Kidney (tissue), 14 donors: Measurements from ENCODE around the gene SUCNR1. TPM values are rescaled to one million over a fixed set of nuclear protein-coding genes. Genes with fewer than 3 reads are reported as not detected.
A peak's percentile ranks its signal among the peaks of the same experiment; 100 is the strongest.

Experiments used
- DNase-seq, 5 donors: peaks; one replicate each; pipeline ENCODE4 v3.0.0-alpha.2; 2013 to 2020
- FAIRE-seq: peaks from 2 replicates; lab custom pipeline; 2012; peaks lifted over from hg19 to GRCh38; lab: Jason Lieb, UNC
- H3K27ac ChIP-seq, 2 donors: one replicate each; pipeline ENCODE4 v1.7.0; 2013; ENCODE audit warnings: low read depth in 2 of 2, low read length in 2 of 2, inconsistent platforms in 1 of 2
- H3K27me3 ChIP-seq: one replicate; pipeline ENCODE4 v1.7.1; 2013; ENCODE audit warnings: low read length, inconsistent platforms; ENCODE audit not compliant: control insufficient read depth, insufficient read depth
- H3K36me3 ChIP-seq, 3 donors: one replicate each; pipeline versions ENCODE4 v1.7.0 to v1.7.1; 2013; ENCODE audit warnings: low read length in 3 of 3, control low read depth in 1 of 3, inconsistent platforms in 1 of 3; ENCODE audit not compliant: insufficient read depth in 3 of 3, control insufficient read depth in 2 of 3
- H3K4me1 ChIP-seq, 3 donors: one replicate each; pipeline versions ENCODE4 v1.7.0 to v1.7.1; 2013; ENCODE audit warnings: low read length in 3 of 3, inconsistent platforms in 1 of 3, low read depth in 1 of 3; ENCODE audit not compliant: control insufficient read depth in 2 of 3, insufficient read depth in 2 of 3
- H3K4me3 ChIP-seq, 3 donors: one replicate each; pipeline versions ENCODE4 v1.7.0 to v1.8.1; 2013; ENCODE audit warnings: low read length in 3 of 3, control low read depth in 1 of 3, inconsistent platforms in 1 of 3
- H3K9ac ChIP-seq, 3 donors: one replicate each; pipeline versions ENCODE4 v1.7.0 to v1.7.1; 2013; ENCODE audit warnings: low read length in 3 of 3, control low read depth in 1 of 3, inconsistent platforms in 1 of 3
- H3K9me3 ChIP-seq, 3 donors: one replicate each; pipeline versions ENCODE4 v1.7.0 to v1.7.1; 2013; ENCODE audit warnings: low read length in 3 of 3, control low read depth in 1 of 3, inconsistent platforms in 1 of 3; ENCODE audit not compliant: control insufficient read depth in 2 of 3, insufficient read depth in 1 of 3
- CTCF ChIP-seq: IDR thresholded peaks from 3 replicates; pipeline ENCODE4 v1.5.1; 2012; ENCODE audit warnings: mild to moderate bottlenecking, moderate library complexity, borderline replicate concordance; ENCODE audit not compliant: insufficient read depth; ENCODE audit errors: extremely low read depth
- intact Hi-C: fragments of 100-400 bp; cut with DNase I; formaldehyde crosslinking; loops from one replicate; pipeline ENCODE4 v1.11.1; 2022
- polyA plus RNA-seq: library from polyadenylated mRNA; stranded (reverse); fragments of 350-450 nt; fragmentation: Illumina TruSeq; extraction: RNeasy Lipid Tissue Mini Kit (QIAGEN cat#74804); gene quantifications from one replicate; pipeline ENCODE4 v1.2.3, GENCODE V29; 2014; ENCODE audit warnings: low read depth, low replicate concordance; ENCODE audit not compliant: insufficient read depth
- total RNA-seq: library from RNA; stranded (reverse); fragmentation: NEBNext Ultra II Directional; extraction: Animal tissue kit (Norgen Biotek cat#: 25700); gene quantifications from one replicate; pipeline ENCODE4 v1.2.1, GENCODE V29; 2021
- donor health status: control.
- donor health status: control.
- donor health status: control.
- donor health status: control.
- donor health status: control.
- donor health status: DM: yes; HTN: yes; CAD: no.
- donor health status: Normal renal cell carcinoma (clear cell type).

Gene SUCNR1
- total and polyA plus RNA-seq, 2 donors from 2014 or later: 7.3 to 16.3 TPM

GRCh38 chr3:151835751-151836525 is 37.5 kb upstream of the SUCNR1 start:
- no peaks in the 10 kb centered on the region for H3K9me3 ChIP-seq
- H3K4me1 ChIP-seq: peaks cover 0 to 2% (median 0%) of the 10 kb centered on the region in 3 donors
- H3K27ac ChIP-seq: no peak overlapping the region
- FAIRE-seq (no peak), DNase-seq (peak in 1 of 5 donors; percentile 32)
- intact Hi-C loops: loop anchor here (10.0 kb wide), 1 partner anchor 391 kb away; no protein-coding TSS in a partner anchor
- no peaks in the 10 kb centered on the region for H3K27me3 ChIP-seq
- no peak for TF ChIP-seq CTCF
- H3K4me3 ChIP-seq: no peak overlapping the region
- no peaks in the 10 kb centered on the region for H3K36me3 ChIP-seq
- H3K9ac ChIP-seq: no peak overlapping the region

GRCh38 chr3:151837057-151837456 is 36.4 kb upstream of the SUCNR1 start:
- DNase-seq: no peak
- intact Hi-C loops: loop anchor here (10.0 kb wide), 1 partner anchor 392 kb away; no protein-coding TSS in a partner anchor
- H3K27me3 ChIP-seq: no peaks in the 10 kb centered on the region
- H3K9me3 ChIP-seq: no peaks in the 10 kb centered on the region
- H3K27ac ChIP-seq: no peak overlapping the region
- peaks cover 0 to 2% (median 0%) of the 10 kb centered on the region in 3 donors for H3K4me1 ChIP-seq
- no peak overlapping the region for H3K4me3 ChIP-seq
- no peak for TF ChIP-seq CTCF
- no peaks in the 10 kb centered on the region for H3K36me3 ChIP-seq
- no peak overlapping the region for H3K9ac ChIP-seq
- no peak for FAIRE-seq

- H3K27ac ChIP-seq: no peak overlapping the region
- FAIRE-seq (peak; percentile 95), DNase-seq (peak in 4 of 5 donors; percentile 37 to 93 (median 62))
- intact Hi-C loops: loop anchor here (10.0 kb wide), 1 partner anchor 394 kb away; no protein-coding TSS in a partner anchor
- TF ChIP-seq CTCF: peak; percentile 85
- H3K27me3 ChIP-seq: no peaks in the 10 kb centered on the region
- H3K4me3 ChIP-seq: peak overlapping the region; percentile 34 to 68 (median 57)
- H3K9me3 ChIP-seq: no peaks in the 10 kb centered on the region
- H3K4me1 ChIP-seq: peaks cover 0 to 2% (median 0%) of the 10 kb centered on the region in 3 donors
- no peaks in the 10 kb centered on the region for H3K36me3 ChIP-seq
- H3K9ac ChIP-seq: no peak overlapping the region
Measured at GRCh38 chr3:151838574-151839312, 34.7 kb upstream of the SUCNR1 start.
